PC-9 (cell line): Measurements from ENCODE around the gene HOXB9.

Experiments
- EZH2 ChIP-seq: fragments of 200-600 bp; sonication (generic); IDR thresholded peaks from 2 replicates; pipeline ENCODE4 v1.8.0; 2017; ENCODE audit warnings: antibody characterized with exemption, low read depth
- TF ChIP-seq, protein P1 (sequence below): fragments of 200-600 bp; sonication (generic); conservative IDR thresholded peaks from 2 replicates; pipeline ENCODE4 v1.6.1; 2017; ENCODE audit warnings: mixed run types, antibody characterized with exemption, mild to moderate bottlenecking, moderate library complexity

DNA sequence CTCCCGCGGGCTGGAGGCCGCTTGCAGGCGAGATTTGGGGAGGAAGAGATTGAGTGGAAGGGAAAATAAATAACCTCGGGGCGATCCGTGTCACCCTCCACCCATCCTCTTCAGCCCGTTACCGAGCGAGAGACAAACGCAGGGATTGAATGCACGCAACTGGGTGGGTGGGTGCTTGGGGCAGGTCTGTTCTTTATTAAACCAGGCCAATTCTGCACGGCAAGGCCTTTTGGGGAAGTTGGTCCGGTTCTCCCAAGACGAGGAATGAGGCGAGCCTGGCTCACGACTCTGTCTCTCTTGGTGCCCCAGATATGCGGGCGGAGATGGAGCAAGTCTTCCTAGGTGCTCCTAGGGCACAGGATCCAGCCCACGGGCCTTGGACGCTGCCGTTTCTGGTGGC, 14.9 kb downstream of the HOXB9 start:
- TF ChIP-seq, protein P1, sequence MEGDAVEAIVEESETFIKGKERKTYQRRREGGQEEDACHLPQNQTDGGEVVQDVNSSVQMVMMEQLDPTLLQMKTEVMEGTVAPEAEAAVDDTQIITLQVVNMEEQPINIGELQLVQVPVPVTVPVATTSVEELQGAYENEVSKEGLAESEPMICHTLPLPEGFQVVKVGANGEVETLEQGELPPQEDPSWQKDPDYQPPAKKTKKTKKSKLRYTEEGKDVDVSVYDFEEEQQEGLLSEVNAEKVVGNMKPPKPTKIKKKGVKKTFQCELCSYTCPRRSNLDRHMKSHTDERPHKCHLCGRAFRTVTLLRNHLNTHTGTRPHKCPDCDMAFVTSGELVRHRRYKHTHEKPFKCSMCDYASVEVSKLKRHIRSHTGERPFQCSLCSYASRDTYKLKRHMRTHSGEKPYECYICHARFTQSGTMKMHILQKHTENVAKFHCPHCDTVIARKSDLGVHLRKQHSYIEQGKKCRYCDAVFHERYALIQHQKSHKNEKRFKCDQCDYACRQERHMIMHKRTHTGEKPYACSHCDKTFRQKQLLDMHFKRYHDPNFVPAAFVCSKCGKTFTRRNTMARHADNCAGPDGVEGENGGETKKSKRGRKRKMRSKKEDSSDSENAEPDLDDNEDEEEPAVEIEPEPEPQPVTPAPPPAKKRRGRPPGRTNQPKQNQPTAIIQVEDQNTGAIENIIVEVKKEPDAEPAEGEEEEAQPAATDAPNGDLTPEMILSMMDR, result no peak
- TF ChIP-seq EZH2, result no peak
